ENCODE data around the gene MAN2A2.

Gene MAN2A2

GRCh38 chr15:90863987-90864386 is 39.1 kb upstream of the MAN2A2 start:
- H3F3A ChIP-seq (ENCODE audit: control insufficient read depth, insufficient read depth): no peaks in the 10 kb centered on the region; the same call in 1 of the 2 replicates
- no peak for TF ChIP-seq CTCF (IDR thresholded peaks at IDR 0.05; ENCODE audit: low read depth, low read length, poor library complexity, severe bottlenecking)
- TF ChIP-seq EZH2phosphoT487 (IDR thresholded peaks at IDR 0.05; ENCODE audit: borderline replicate concordance, low read length): no peak
- H3K4me3 ChIP-seq (ENCODE audit: low read length): no peak overlapping the region
- H3K4me1 ChIP-seq (ENCODE audit: control insufficient read depth, low read length): no peaks in the 10 kb centered on the region; the same call in 1 of the 2 replicates
- H3K4me2 ChIP-seq (ENCODE audit: low read length): no peak overlapping the region
- no peaks in the 10 kb centered on the region for H3K9me2 ChIP-seq (replicated peaks; ENCODE audit: control insufficient read depth, low read length)
- H3K9me3 ChIP-seq (ENCODE audit: control insufficient read depth, insufficient read depth, low read length): no peaks in the 10 kb centered on the region
- H3K27ac ChIP-seq (ENCODE audit: low read depth, low read length): no peak overlapping the region
- H3K27me3 ChIP-seq (ENCODE audit: control insufficient read depth, low read length): 0 out of 2 replicates have a peak, but pooled peaks cover 2% of the 10 kb centered on the region
- no peaks in the 10 kb centered on the region for H3K79me2 ChIP-seq (ENCODE audit: control insufficient read depth, low read length)
- H4K20me1 ChIP-seq (ENCODE audit: control insufficient read depth, insufficient read depth, low read depth, low read length): no peaks in the 10 kb centered on the region
- H3K36me3 ChIP-seq (ENCODE audit: control insufficient read depth, low read length): no peaks in the 10 kb centered on the region

DNA sequence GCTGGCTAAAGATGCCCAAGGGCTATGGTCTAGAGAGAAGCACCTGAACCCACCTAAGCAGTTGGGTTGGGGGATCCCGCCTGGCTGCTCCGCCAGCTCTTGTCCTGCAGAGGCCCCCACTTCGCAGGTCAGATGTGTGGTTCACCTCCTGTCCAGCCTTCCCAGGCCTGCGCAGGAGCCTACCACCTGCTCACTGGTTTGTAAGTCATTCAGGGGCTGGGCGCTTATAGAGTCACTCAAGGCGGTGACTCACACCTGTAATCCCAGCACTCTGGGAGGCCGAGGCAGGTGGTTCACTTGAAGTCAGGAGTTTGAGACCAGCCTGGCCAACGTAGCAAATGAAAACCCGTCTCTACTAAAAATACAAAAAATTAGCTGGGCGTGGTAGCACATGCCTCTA is 38.6 kb upstream of the MAN2A2 start:
- Histone ChIP-seq H3F3A (ENCODE audit: control insufficient read depth, insufficient read depth) (peaks cover 4% of the 10 kb centered on the region), H3K9me2 (replicated peaks; ENCODE audit: control insufficient read depth, low read length) (no peaks in the 10 kb centered on the region), H3K4me3 (ENCODE audit: low read length) (no peak overlapping the region), H3K4me1 (ENCODE audit: control insufficient read depth, low read length) (peaks cover 5% of the 10 kb centered on the region), H4K20me1 (ENCODE audit: control insufficient read depth, insufficient read depth, low read depth, low read length) (no peaks in the 10 kb centered on the region), H3K79me2 (ENCODE audit: control insufficient read depth, low read length) (no peaks in the 10 kb centered on the region), H3K27ac (ENCODE audit: low read depth, low read length) (no peak overlapping the region), H3K36me3 (ENCODE audit: control insufficient read depth, low read length) (no peaks in the 10 kb centered on the region), H3K4me2 (ENCODE audit: low read length) (no peak overlapping the region), H3K27me3 (ENCODE audit: control insufficient read depth, low read length) (0 out of 2 replicates have a peak, but pooled peaks cover 2% of the 10 kb centered on the region), H3K9me3 (ENCODE audit: control insufficient read depth, insufficient read depth, low read length) (no peaks in the 10 kb centered on the region)
- TF ChIP-seq EZH2phosphoT487 (IDR thresholded peaks at IDR 0.05; ENCODE audit: borderline replicate concordance, low read length): no peak
- no peak for TF ChIP-seq CTCF (IDR thresholded peaks at IDR 0.05; ENCODE audit: low read depth, low read length, poor library complexity, severe bottlenecking)

- TF ChIP-seq CTCF (IDR thresholded peaks at IDR 0.05; ENCODE audit: low read depth, low read length, poor library complexity, severe bottlenecking) (no peak), EZH2phosphoT487 (IDR thresholded peaks at IDR 0.05; ENCODE audit: borderline replicate concordance, low read length) (no peak)
- Histone ChIP-seq H3K4me3 (ENCODE audit: low read length) (no peak overlapping the region), H3K36me3 (ENCODE audit: control insufficient read depth, low read length) (no peaks in the 10 kb centered on the region), H3K9me2 (replicated peaks; ENCODE audit: control insufficient read depth, low read length) (no peaks in the 10 kb centered on the region), H3K9me3 (ENCODE audit: control insufficient read depth, insufficient read depth, low read length) (no peaks in the 10 kb centered on the region), H3K27ac (ENCODE audit: low read depth, low read length) (no peak overlapping the region), H3K4me1 (ENCODE audit: control insufficient read depth, low read length) (peaks cover 17% of the 10 kb centered on the region), H4K20me1 (ENCODE audit: control insufficient read depth, insufficient read depth, low read depth, low read length) (no peaks in the 10 kb centered on the region), H3F3A (ENCODE audit: control insufficient read depth, insufficient read depth) (peaks cover 14% of the 10 kb centered on the region), H3K4me2 (ENCODE audit: low read length) (no peak overlapping the region), H3K27me3 (ENCODE audit: control insufficient read depth, low read length) (0 out of 2 replicates have a peak, but pooled peaks cover 2% of the 10 kb centered on the region), H3K79me2 (ENCODE audit: control insufficient read depth, low read length) (no peaks in the 10 kb centered on the region)
Measured at GRCh38 chr15:90865702-90866101, 37.4 kb upstream of the MAN2A2 start.

Measured in DOHH2 (cell line).